Measurements from ENCODE around the gene FZD2.

DNA sequence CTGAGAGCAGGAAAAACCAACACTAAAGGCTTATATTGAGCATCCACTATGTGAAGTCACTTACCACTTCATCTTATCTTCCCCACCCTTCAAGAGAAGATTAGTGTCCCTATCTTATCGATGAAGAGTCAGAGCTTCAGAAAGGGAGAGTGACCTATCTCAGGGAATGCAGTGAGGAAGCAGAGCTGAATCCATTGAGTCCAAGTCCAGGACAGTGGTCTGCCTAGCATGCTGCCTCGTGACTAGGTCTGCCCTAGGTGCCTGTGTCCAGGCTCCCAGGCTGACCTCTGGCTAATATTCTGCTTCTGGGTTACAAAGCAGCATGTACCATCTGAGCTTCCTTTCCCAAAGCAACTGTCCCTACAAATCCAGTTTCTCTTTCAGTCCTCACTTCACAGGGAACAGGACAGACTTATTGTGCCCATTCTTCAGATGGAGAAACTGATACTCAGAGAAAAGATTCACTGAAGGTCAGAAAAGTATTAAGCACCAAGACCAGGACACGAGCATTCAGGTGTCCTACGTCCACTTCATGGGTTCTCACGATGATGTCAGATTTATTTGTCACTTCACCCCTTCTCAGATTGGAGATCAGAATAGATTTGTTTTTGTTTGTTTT is 13.3 kb upstream of the FZD2 start:
- TF ChIP-seq CTCF (conservative IDR thresholded peaks at IDR 0.05; ENCODE audit: low read depth, low read length) (no peak), EZH2 (IDR thresholded peaks at IDR 0.05; ENCODE audit: borderline replicate concordance, low read depth, low read length, poor library complexity, severe bottlenecking) (no peak)
